HEK293 (cell line): ENCODE data around the gene TMEM272.

Experiments
- CTCF ChIA-PET: fragments of 350-600 bp; formaldehyde crosslinking; extraction: SDS; loops from one replicate; lab custom pipeline; 2021; ENCODE audit warnings: antibody characterized with exemption; lab: Yijun Ruan, JAX
- POLR2A ChIA-PET: fragments of 300-600 bp; formaldehyde crosslinking; extraction: SDS; loops from one replicate; lab custom pipeline; 2020; ENCODE audit warnings: antibody characterized with exemption, inconsistent platforms; lab: Yijun Ruan, JAX
- H3K27ac ChIP-seq: fragments of 200-500 bp; sonication (Bioruptor generic); 2 replicates; pipeline ENCODE4 v1.5.1; 2014; ENCODE audit warnings: low read depth, low read length, control low read depth, inconsistent platforms; ENCODE audit errors: extremely low read depth
- H3K36me3 ChIP-seq, 2 experiments: fragments of 200-500 bp in 1 of 2; sonication (Bioruptor generic) in 1 of 2; 1 replicate in 1 of 2; 2 replicates in 1 of 2; pipeline ENCODE4 v1.5.1; 2014 to 2017; ENCODE audit warnings: inconsistent platforms in 2 of 2, low read length in 2 of 2; ENCODE audit not compliant: control insufficient read depth in 2 of 2, insufficient read depth in 1 of 2
- H3K4me1 ChIP-seq: fragments of 200-500 bp; sonication (Bioruptor generic); 2 replicates; pipeline ENCODE4 v1.5.1; 2014; ENCODE audit warnings: mild to moderate bottlenecking, low read length, inconsistent platforms; ENCODE audit not compliant: control insufficient read depth, insufficient read depth
- H3K4me3 ChIP-seq: 2 replicates; pipeline ENCODE4 v1.5.1; 2011; ENCODE audit warnings: low read depth, mild to moderate bottlenecking, control low read depth, low read length, moderate library complexity
- H3K9me3 ChIP-seq: fragments of 200-500 bp; sonication (Bioruptor generic); 2 replicates; pipeline ENCODE4 v1.5.1; 2014; ENCODE audit warnings: low read depth, low read length, inconsistent platforms; ENCODE audit not compliant: control insufficient read depth, insufficient read depth
- CTCF ChIP-seq: fragments of 450-650 bp; formaldehyde crosslinking; IDR thresholded peaks from 2 replicates; pipeline ENCODE4 v1.5.1; 2016; ENCODE audit warnings: missing biosample characterization, missing genetic modification characterization
- HOXA7 ChIP-seq: sonication (generic); formaldehyde crosslinking; IDR thresholded peaks from 2 replicates; pipeline ENCODE4 v1.8.1; 2022; ENCODE audit warnings: missing genetic modification reagents, borderline replicate concordance
- IKZF3 ChIP-seq: fragments of 450-650 bp; IDR thresholded peaks from 2 replicates; pipeline ENCODE4 v1.5.0; 2018; ENCODE audit warnings: missing biosample characterization, mild to moderate bottlenecking, missing genetic modification characterization, moderate library complexity
- KLF16 ChIP-seq: fragments of 450-650 bp; formaldehyde crosslinking; IDR thresholded peaks from 2 replicates; pipeline ENCODE4 v1.5.1; 2017; ENCODE audit warnings: missing biosample characterization, missing genetic modification characterization
- PRDM2 ChIP-seq: fragments of 450-650 bp; formaldehyde crosslinking; IDR thresholded peaks from 2 replicates; pipeline ENCODE4 v1.5.1; 2016; ENCODE audit warnings: missing biosample characterization, missing genetic modification characterization, borderline replicate concordance
- ZNF114 ChIP-seq: fragments of 450-650 bp; formaldehyde crosslinking; IDR thresholded peaks from 2 replicates; pipeline ENCODE4 v1.5.0; 2017; ENCODE audit warnings: missing biosample characterization, missing genetic modification characterization
- ZNF18 ChIP-seq: fragments of 450-650 bp; formaldehyde crosslinking; IDR thresholded peaks from 2 replicates; pipeline ENCODE4 v1.5.1; 2016; ENCODE audit warnings: missing biosample characterization, missing genetic modification characterization
- ZNF280D ChIP-seq: fragments of 450-650 bp; formaldehyde crosslinking; IDR thresholded peaks from 2 replicates; pipeline ENCODE4 v1.5.1; 2016; ENCODE audit warnings: missing biosample characterization, missing genetic modification characterization
- ZNF488 ChIP-seq: fragments of 450-650 bp; formaldehyde crosslinking; IDR thresholded peaks from 2 replicates; pipeline ENCODE4 v1.5.1; 2016; ENCODE audit warnings: missing biosample characterization, missing genetic modification characterization
- ZNF571 ChIP-seq: fragments of 450-650 bp; formaldehyde crosslinking; IDR thresholded peaks from 2 replicates; pipeline ENCODE4 v1.5.0; 2017; ENCODE audit warnings: missing biosample characterization, missing genetic modification characterization
- ZNF596 ChIP-seq: fragments of 450-650 bp; IDR thresholded peaks from 2 replicates; pipeline ENCODE4 v1.5.0; 2018; ENCODE audit warnings: missing biosample characterization, mild to moderate bottlenecking, missing genetic modification characterization, moderate library complexity
- ZNF645 ChIP-seq: fragments of 450-650 bp; formaldehyde crosslinking; IDR thresholded peaks from 2 replicates; pipeline ENCODE4; 2016; ENCODE audit warnings: missing biosample characterization, missing genetic modification characterization
- ZNF76 ChIP-seq: fragments of 450-650 bp; formaldehyde crosslinking; IDR thresholded peaks from 2 replicates; pipeline ENCODE4; 2016; ENCODE audit warnings: low read depth, missing biosample characterization, missing genetic modification characterization, borderline replicate concordance
- ZNF843 ChIP-seq: fragments of 450-650 bp; formaldehyde crosslinking; IDR thresholded peaks from 2 replicates; pipeline ENCODE4 v1.5.1; 2016; ENCODE audit warnings: missing biosample characterization, missing genetic modification characterization
- ZSCAN4 ChIP-seq: fragments of 450-650 bp; formaldehyde crosslinking; IDR thresholded peaks from 2 replicates; pipeline ENCODE4 v1.5.1; 2017; ENCODE audit warnings: missing biosample characterization, missing genetic modification characterization

TMEM272 gene

GRCh38 chr13:51885651-51886050, 40.7 kb upstream of the TMEM272 start:
- H3K4me1 ChIP-seq: no peaks in the 10 kb centered on the region
- POLR2A ChIA-PET: no interaction called here
- H3K4me3 ChIP-seq: no peak overlapping the region
- TF ChIP-seq ZNF488 (tag by site-specific recombination): no peak
- TF ChIP-seq KLF16 (tag by site-specific recombination): no peak
- TF ChIP-seq ZNF114: no peak
- no peak for TF ChIP-seq ZNF76
- TF ChIP-seq ZSCAN4 (tag by site-specific recombination): no peak
- TF ChIP-seq ZNF645 (tag by site-specific recombination): no peak
- TF ChIP-seq PRDM2 (tag by site-specific recombination): no peak
- no peak for TF ChIP-seq CTCF
- no peak for TF ChIP-seq ZNF843 (tag by site-specific recombination)
- TF ChIP-seq ZNF596 (tag by site-specific recombination): no peak
- no peak for TF ChIP-seq ZNF571 (tag by site-specific recombination)
- TF ChIP-seq HOXA7: no peak
- no peak for TF ChIP-seq IKZF3 (tag by site-specific recombination)
- no peak for TF ChIP-seq ZNF18 (tag by site-specific recombination)
- no peak for TF ChIP-seq ZNF280D
- no peaks in the 10 kb centered on the region for H3K36me3 ChIP-seq
- CTCF ChIA-PET: interaction anchor here (1.9 to 3.3 kb wide), 2 partner anchors 10 to 242 kb away, joined by 5 to 12 read pairs; no protein-coding TSS in a partner anchor
- no peak overlapping the region for H3K27ac ChIP-seq
- no peaks in the 10 kb centered on the region for H3K9me3 ChIP-seq
